Fibroblast of pulmonary artery (primary cell): Measurements from ENCODE around the gene MRPL27.

Source experiments
- DNase-seq: peaks from one replicate; pipeline ENCODE4 v3.0.0-alpha.2; 2010; ENCODE audit warnings: low read depth
- H3K4me3 ChIP-seq: replicated peaks from 2 replicates; pipeline ENCODE4 v1.5.1; 2011; ENCODE audit warnings: low read depth, mild to moderate bottlenecking, control low read depth, low read length, moderate library complexity
- CTCF ChIP-seq: IDR thresholded peaks from 2 replicates; pipeline ENCODE4 v1.5.1; 2011; ENCODE audit warnings: mild to moderate bottlenecking, control low read depth, low read length, inconsistent platforms; ENCODE audit errors: missing control alignments

The MRPL27 gene

DNA sequence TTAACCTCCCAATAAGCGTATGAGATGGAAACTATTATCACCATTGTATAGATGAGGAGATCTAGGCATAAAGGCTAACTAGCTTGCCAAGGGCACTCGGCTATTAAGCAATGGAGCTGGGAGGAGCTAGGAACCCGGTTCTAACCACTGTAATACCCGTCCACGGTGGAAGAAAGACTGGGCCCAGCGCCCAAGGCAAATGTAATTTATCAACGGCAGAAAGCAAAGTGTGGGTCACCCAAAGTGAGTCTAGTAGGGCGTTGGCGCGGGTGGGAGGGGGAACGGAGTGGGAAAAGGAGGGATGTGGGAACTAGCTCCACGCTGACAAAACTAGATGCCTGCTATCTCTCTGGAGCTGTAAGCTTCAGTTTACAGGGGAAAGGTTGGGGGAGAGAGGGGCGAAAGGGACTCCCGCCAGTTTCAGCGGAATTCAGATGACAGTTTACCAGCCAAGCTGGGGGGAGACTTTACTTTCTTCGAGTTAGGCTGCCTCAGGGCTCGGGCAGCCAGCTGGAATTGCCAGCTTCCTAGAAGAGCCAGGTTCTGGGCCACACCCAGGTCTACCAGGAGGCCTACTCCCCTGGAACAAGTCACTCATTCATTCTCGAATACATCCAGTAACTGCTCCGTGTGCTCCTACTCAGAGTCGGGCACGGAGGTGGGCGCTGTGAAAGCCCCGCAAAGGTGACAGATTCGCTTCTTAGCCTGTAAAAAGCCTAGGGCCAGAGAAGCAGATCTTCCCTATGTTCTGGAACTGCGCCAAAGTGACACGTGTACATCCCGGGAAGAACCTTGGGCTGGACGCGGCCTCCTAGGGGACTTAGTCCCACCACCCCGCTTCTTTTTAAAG lies 23.5 kb upstream of the MRPL27 start:
- no peak for TF ChIP-seq CTCF
- DNase-seq = peak; percentile 75
- H3K4me3 ChIP-seq = peak overlapping the region; percentile 99

- no peak for TF ChIP-seq CTCF
- peak; percentile 22 for DNase-seq
- H3K4me3 ChIP-seq = peak overlapping the region; percentile 99
Measured at GRCh38 chr17:50394711-50395110, 21.7 kb upstream of the MRPL27 start.

- no peak for DNase-seq
- TF ChIP-seq CTCF = no peak
- no peak overlapping the region for H3K4me3 ChIP-seq
Measured at GRCh38 chr17:50393700-50394099, 20.7 kb upstream of the MRPL27 start.

GRCh38 chr17:50392621-50393020 lies 19.6 kb upstream of the MRPL27 start:
- no peak overlapping the region for H3K4me3 ChIP-seq
- TF ChIP-seq CTCF = no peak
- no peak for DNase-seq

GRCh38 chr17:50389534-50389933 lies 16.6 kb upstream of the MRPL27 start:
- no peak for TF ChIP-seq CTCF
- DNase-seq = no peak
- H3K4me3 ChIP-seq = no peak overlapping the region

- DNase-seq = no peak
- no peak for TF ChIP-seq CTCF
Measured at GRCh38 chr17:50388728-50389127, 15.7 kb upstream of the MRPL27 start.

GRCh38 chr17:50386510-50386909 lies 13.5 kb upstream of the MRPL27 start:
- no peak for DNase-seq
- no peak for TF ChIP-seq CTCF
- H3K4me3 ChIP-seq = no peak overlapping the region

More at GRCh38 chr17:50388728-50389127, 15.7 kb upstream of the MRPL27 start:
- H3K4me3 ChIP-seq = no peak overlapping the region
